GM18507 (cell line): Measurements from ENCODE around the gene STAT6.
"Not testable (repeated sequence)": the region's sequence is repeated elsewhere in the genome, so short reads cannot be mapped to it uniquely, and the experiment has no call there.

Experiments used
- DNase-seq: peaks from one replicate; pipeline ENCODE4 v3.0.0; 2011; ENCODE audit warnings: low read depth; ENCODE audit not compliant: insufficient read length; ENCODE audit errors: extremely low spot score
- FAIRE-seq: peaks from 2 replicates; lab custom pipeline; 2011; peaks lifted over from hg19 to GRCh38; lab: Jason Lieb, UNC

STAT6 gene

DNA sequence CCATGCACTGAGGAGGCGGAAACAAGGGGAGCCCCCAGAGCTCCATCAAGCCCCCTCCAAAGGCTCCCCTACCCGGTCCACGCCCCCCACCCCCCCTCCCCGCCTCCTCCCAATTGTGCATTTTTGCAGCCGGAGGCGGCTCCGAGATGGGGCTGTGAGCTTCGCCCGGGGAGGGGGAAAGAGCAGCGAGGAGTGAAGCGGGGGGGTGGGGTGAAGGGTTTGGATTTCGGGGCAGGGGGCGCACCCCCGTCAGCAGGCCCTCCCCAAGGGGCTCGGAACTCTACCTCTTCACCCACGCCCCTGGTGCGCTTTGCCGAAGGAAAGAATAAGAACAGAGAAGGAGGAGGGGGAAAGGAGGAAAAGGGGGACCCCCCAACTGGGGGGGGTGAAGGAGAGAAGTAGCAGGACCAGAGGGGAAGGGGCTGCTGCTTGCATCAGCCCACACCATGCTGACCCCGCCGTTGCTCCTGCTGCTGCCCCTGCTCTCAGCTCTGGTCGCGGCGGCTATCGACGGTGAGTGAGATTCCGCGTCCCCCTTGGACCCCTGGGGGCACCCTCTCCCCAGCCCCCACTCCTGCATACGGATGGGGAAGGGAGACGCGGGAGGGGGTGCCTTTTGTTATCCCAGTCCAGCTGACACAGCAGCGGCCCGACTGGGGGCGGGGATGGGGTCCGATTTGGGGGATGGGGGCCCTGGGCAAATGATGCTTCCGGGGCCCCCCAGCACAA, 17.5 kb upstream of the STAT6 start:
- FAIRE-seq (no peak), DNase-seq (no peak)

- peak; percentile 48 for DNase-seq
- FAIRE-seq, result no peak
These were observed 16.8 kb upstream of the STAT6 start, which contains the start of gene LRP1 for GRCh38 chr12:57127726-57128518. Gene LRP1 (plus strand): TSS chr12:57128483. CDS start chr12:57128965, 482 bp downstream.

DNA sequence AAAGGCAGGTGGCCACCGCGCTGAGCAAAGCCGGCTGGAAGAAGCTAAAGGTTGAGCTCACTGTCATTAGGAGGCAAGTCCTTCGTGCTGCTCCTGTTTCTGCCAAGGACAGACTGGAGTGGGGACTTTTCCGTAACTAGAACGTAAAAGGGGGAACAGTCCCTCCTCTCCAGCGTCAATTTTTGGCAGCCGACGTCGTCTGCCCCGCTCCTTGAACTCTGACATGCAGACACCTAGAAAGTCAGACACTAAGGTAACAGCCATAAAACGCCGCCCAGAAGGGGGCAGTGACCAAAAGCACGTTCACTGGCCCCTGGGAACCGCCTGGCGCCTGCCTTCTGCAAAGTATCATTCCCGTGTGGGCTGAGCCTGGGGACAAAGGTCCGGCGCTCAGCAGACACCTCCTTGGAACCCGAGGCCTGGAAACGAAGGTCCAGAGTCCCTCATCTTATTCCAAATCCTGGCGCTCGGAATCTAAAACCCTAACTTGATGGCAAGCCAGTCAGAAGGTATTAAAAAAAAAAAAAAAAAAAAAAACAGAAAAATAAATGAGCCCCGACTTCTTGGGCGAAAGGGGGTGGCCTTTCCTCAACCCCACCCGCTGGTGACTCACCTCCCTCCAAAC, 16.1 kb upstream of the STAT6 start:
- no peak for FAIRE-seq
- DNase-seq, result no peak

GRCh38 chr12:57126561-57126960, 15.4 kb upstream of the STAT6 start:
- no peak for FAIRE-seq
- DNase-seq, result no peak

DNA sequence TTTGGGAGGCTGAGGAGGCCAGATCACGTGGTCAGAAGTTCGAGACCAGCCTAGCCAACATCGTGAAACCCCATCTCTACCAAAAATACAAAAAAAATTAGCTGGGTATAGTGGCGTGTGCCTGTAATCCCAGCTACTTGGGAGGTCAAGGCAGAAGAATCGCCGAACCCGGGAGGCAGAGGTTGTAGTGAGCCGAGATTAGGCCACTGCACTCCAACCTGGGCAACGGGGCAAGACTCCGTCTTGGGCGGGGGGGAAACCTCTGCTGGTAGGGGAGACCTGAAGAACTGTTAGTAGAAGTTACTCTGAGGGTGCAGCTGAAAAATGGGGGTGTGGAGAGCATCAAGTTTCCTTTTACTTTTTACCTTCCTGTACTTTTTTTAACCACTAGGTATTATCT, 14.9 kb upstream of the STAT6 start:
- no peak for DNase-seq
- FAIRE-seq, result no peak

DNA sequence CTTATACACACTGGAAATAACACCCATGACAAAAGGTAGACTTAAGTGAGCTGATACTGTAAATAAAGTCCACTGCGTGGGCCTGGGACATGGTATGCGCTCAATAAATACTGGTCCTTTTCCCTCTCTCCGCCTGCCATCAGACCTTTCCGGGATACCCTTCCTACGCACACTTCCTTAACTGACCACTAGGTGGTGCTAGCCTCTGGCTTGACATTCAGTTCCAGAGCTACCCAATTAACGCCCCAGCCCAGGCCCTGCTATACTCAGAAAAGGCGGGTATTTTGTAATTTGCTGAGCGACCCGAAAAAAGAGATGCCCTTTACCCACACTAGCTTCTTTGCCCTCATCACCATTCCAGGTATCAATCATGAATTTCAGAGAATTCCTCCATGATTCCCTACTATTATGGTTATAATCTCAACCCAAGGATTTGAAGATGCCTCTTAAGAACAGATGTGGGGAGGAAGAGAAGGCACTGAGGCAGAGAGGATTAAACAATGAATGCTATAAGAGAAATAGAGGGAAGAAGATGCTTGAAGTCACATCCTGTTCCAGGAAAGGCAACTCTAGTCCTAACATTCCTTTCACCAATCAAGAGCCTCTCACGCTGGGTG, 13.2 kb upstream of the STAT6 start:
- peak; percentile 75 for FAIRE-seq
- DNase-seq, result peak; percentile 35

GRCh38 chr12:57123813-57124212, 12.7 kb upstream of the STAT6 start:
- FAIRE-seq, result no peak
- no peak for DNase-seq

GRCh38 chr12:57120718-57121117, 9.6 kb upstream of the STAT6 start:
- FAIRE-seq, DNase-seq: not testable (repeated sequence)

GRCh38 chr12:57119294-57120085, 8.3 kb upstream of the STAT6 start:
- no peak for FAIRE-seq
- no peak for DNase-seq

GRCh38 chr12:57118711-57119271, 7.6 kb upstream of the STAT6 start:
- no peak for DNase-seq
- FAIRE-seq, result peak; percentile 62

- DNase-seq (no peak), FAIRE-seq (no peak)
These were observed 5.6 kb upstream of the STAT6 start for GRCh38 chr12:57116580-57117281.

- no peak for DNase-seq
- FAIRE-seq, result no peak
These were observed 1.5 kb upstream of the STAT6 start for GRCh38 chr12:57112492-57113294.

DNA sequence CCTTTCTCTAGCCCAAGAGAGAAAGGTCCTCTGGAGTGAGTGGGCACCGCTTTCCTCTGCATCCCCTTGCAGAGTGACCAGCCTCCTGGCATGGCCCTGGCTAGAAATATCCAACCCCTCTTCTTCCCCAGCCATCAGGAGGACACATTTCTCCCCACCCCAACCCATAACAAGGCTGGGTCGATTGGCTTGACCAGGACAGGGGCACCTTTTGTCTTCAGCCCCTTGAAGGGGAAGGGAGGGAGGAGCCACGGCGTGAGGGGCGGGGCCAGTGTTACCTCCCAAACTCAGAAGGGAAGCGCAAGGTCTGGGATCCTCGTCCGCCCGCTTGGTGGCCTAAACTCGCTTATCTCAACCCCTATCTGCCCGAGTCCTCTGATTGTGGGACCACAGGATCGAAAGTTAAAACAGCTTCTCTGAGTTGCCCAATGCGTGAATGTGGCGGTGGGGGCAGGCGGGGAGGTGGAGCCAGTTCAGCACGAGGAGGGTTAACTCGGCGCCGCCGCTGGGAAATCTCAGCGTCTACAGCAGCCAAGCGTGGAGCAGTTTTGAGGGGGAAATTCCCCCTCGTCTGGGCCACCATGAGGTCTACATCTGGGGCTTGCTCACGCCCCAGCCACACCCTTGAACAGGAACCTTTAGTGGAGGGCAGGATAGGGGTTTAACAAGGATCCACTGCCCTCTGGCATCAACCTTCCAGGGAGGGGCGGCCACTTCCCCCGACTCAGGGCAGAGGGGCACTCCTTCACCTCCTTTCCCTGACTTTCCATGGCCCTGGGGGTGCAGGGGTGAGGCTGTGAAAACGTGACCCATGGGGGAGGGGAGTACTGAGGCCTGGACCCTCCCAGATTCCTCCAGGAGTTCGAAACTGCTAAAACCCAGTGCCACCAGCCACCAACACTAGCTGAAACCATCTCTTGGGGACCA, 795 bp downstream of the STAT6 start:
- peak; percentile 91 for FAIRE-seq
- DNase-seq, result no peak

DNA sequence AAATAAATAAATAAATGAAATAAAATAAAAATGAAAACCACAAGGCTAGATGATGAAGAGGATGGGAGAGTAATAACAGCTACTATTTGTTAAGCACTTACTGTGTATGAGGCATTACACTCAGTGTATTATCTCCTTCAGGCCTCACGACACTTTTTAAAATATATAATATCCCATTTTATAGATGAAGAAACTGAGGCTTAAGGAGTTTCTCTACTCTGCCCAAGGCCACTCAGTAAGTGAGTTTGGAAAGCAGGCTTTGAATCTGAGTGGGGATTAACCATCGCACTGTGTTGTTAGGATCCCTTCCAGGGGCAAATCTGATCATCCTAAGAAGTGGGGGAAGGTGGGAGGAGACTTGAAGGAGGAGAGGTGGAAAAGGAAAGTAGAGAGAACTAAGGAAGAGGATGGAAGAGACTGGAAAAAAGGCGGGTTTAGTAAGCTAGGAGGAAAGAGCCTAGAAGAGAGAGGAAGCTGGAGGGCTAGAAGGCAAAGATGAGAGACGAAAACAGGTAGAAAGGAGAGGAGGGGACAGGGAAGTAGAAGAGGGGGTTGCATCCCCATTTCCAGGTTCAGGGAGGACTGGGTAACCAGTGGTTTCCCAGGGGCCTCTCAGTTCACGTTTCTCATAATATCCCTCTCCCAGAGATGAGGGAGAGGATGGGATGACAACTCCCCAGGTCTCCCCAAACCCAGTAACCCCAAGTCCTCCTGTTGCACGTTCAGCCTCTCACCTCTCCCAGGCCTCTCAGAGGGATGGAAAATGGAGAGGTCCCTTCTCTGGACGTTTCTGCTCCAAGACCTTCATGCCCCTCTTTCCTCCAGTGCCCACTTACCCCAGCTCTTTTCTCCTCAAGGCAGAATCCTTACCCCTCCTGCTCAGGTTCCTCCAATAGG, 1.7 kb downstream of the STAT6 start:
- FAIRE-seq (no peak), DNase-seq (no peak)

DNA sequence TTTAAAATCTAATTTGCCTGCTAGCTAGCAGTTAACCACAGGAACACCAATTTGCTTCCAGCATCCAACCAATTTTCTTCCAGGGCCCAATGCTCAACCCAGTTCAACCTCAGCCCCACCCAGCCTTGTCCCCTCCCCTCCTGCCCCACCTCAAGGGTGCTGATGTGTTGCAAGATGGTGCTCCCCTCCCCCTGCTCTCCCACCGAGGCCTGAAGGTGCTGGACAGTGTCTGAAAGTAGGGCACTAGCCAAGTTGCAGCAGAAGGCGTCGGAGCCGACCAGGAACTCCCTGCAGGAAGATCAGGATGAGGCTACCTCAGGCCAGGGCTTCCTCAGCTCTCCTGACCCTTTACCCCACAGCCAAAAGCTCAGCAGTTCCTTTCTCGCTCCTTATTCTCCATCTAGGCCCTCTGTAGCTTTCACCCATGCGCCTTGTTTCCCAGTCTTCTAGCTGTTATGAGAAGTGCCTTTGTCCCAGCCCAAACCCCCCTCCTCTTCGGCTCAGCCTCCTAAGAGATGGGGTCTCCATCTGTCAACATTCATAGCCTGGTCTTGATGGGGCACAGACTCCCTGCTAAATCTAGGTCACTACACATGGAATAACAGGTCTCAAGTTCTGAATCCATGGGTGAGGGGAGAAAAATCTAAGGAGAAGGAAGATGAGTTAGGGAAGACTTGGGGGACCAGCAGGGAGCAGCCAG, 3.6 kb downstream of the STAT6 start:
- no peak for FAIRE-seq
- DNase-seq, result no peak
